Effector memory CD8-positive, alpha-beta T cell (primary cell): ENCODE results near the gene ABCC9.
"Not testable (repeated sequence)": the region's sequence is repeated elsewhere in the genome, so short reads cannot be mapped to it uniquely, and the experiment has no call there.

Experiments used
- ATAC-seq: fragments of 150-1000 bp; cut with Tn5 transposase; replicated peaks from 2 replicates; pipeline ENCODE4 v1.10.0; 2021; ENCODE audit warnings: mild to moderate bottlenecking, moderate library complexity
- DNase-seq, 3 experiments: peaks; one replicate each; pipeline ENCODE4 v3.0.0; 2021
- H3K27ac Mint-ChIP-seq, 2 donors: one replicate each; pipeline ENCODE4 v1.8.0; 2022; ENCODE audit warnings: mild to moderate bottlenecking in 2 of 2, mixed read lengths in 2 of 2, moderate library complexity in 2 of 2
- H3K27me3 Mint-ChIP-seq, 2 donors: one replicate each; pipeline ENCODE4 v1.8.0; 2022; ENCODE audit warnings: mixed read lengths in 2 of 2
- H3K36me3 Mint-ChIP-seq: one replicate; pipeline ENCODE4 v1.8.0; 2022; ENCODE audit warnings: mild to moderate bottlenecking, moderate library complexity, mixed read lengths; ENCODE audit not compliant: insufficient read depth
- H3K4me1 Mint-ChIP-seq, 2 donors: one replicate each; pipeline ENCODE4 v1.8.0; 2022; ENCODE audit warnings: low read depth in 2 of 2, mixed read lengths in 2 of 2
- H3K4me3 Mint-ChIP-seq, 2 donors: one replicate each; pipeline ENCODE4 v1.8.0; 2022; ENCODE audit warnings: mild to moderate bottlenecking in 2 of 2, mixed read lengths in 2 of 2, moderate library complexity in 2 of 2
- H3K9me3 Mint-ChIP-seq, 2 donors: one replicate each; pipeline ENCODE4 v1.8.0; 2022; ENCODE audit warnings: mixed read lengths in 2 of 2

ABCC9 gene

DNA sequence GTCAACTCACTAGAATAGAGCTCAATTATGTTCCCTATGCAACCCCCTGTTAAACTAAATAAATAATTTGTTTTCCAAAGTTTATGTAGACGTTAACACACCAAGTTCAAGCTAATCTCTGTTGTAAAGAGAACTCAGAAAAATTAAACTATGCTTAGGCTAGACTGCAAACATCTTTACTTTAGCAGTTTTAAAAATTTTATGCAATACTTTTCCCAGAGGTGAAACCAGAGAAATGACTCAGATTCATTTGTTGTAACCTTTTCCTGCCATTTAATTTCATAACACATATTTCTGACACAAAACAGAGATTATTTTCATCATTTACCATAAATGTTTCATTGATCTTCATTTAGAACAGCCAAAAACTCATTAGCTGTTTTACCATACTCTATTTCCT lies 27.4 kb downstream of the ABCC9 start:
- Mint-ChIP-seq H3K4me1 (no peaks in the 10 kb centered on the region), H3K27me3 (no peaks in the 10 kb centered on the region), H3K9me3 (no peaks in the 10 kb centered on the region), H3K36me3 (no peaks in the 10 kb centered on the region), H3K4me3 (no peak overlapping the region), H3K27ac (no peak overlapping the region)
- ATAC-seq (no peak), DNase-seq (no peak)

DNA sequence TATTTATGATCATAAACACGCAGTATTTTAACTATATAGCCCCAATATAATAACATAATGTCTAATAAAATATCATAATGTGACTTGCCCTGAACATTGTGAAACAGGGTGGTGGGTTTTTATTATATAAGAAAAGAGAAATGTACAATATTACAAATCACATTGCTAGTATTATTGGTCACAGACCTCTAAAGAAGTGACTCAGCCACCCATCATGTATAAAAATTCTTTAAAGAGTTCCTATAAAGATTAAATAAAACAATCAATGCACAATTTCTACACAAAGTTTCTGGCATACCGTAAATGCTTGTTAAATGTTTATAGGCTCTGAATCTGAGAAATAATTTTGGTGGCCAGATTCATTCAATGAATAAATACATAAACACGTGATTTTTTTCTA lies 28.9 kb downstream of the ABCC9 start:
- DNase-seq, result no peak
- no peaks in the 10 kb centered on the region for H3K27me3 Mint-ChIP-seq
- no peak overlapping the region for H3K27ac Mint-ChIP-seq
- H3K4me1 Mint-ChIP-seq, result no peaks in the 10 kb centered on the region
- H3K9me3 Mint-ChIP-seq, result no peaks in the 10 kb centered on the region
- ATAC-seq, result no peak
- H3K36me3 Mint-ChIP-seq, result no peaks in the 10 kb centered on the region
- no peak overlapping the region for H3K4me3 Mint-ChIP-seq

DNA sequence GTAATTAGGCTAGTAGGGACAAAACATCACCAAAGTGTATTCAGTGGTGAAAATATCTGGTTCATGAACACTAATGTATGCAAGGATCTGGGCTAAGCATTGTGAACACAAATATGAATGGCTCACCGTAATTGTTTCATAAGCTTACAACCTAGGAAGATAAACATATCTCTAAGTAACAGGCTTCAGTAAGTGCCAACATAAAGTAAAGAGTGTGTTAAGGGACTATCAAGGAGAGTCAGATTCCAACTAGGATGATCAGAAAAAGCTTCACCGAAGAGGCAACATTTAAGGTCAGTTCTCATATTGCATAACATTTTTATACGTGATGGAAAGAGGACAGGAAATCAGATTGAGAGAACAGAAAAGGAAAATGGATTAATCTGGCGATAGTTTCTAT lies 29.4 kb downstream of the ABCC9 start:
- Mint-ChIP-seq H3K27me3 (no peaks in the 10 kb centered on the region), H3K9me3 (no peaks in the 10 kb centered on the region), H3K36me3 (no peaks in the 10 kb centered on the region), H3K4me1 (no peaks in the 10 kb centered on the region), H3K4me3 (no peak overlapping the region), H3K27ac (no peak overlapping the region)
- ATAC-seq (no peak), DNase-seq (no peak)

DNA sequence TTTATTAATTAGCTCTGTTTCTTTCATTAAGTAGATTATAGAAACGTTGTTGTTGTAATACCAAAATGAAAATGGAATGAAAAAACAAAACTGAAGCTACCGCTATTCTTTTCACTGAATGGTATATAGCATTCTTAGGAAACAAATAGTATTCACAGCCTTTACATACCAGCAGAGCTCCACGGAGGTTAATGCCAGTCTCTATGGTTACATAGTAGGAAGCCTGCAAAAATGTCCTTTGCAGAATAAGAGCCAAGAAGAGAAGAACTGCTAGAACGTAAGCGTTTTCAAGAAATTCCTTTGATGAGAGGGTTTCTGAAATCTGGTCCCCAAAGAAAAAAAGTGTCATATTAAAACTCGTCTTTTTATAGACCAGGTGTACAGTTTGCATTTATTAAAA lies 30.6 kb downstream of the ABCC9 start:
- H3K36me3 Mint-ChIP-seq, result no peaks in the 10 kb centered on the region
- H3K27me3 Mint-ChIP-seq, result no peaks in the 10 kb centered on the region
- DNase-seq (no peak), ATAC-seq (no peak)
- no peak overlapping the region for H3K27ac Mint-ChIP-seq
- H3K4me1 Mint-ChIP-seq, result no peaks in the 10 kb centered on the region
- H3K4me3 Mint-ChIP-seq, result no peak overlapping the region
- no peaks in the 10 kb centered on the region for H3K9me3 Mint-ChIP-seq

DNA sequence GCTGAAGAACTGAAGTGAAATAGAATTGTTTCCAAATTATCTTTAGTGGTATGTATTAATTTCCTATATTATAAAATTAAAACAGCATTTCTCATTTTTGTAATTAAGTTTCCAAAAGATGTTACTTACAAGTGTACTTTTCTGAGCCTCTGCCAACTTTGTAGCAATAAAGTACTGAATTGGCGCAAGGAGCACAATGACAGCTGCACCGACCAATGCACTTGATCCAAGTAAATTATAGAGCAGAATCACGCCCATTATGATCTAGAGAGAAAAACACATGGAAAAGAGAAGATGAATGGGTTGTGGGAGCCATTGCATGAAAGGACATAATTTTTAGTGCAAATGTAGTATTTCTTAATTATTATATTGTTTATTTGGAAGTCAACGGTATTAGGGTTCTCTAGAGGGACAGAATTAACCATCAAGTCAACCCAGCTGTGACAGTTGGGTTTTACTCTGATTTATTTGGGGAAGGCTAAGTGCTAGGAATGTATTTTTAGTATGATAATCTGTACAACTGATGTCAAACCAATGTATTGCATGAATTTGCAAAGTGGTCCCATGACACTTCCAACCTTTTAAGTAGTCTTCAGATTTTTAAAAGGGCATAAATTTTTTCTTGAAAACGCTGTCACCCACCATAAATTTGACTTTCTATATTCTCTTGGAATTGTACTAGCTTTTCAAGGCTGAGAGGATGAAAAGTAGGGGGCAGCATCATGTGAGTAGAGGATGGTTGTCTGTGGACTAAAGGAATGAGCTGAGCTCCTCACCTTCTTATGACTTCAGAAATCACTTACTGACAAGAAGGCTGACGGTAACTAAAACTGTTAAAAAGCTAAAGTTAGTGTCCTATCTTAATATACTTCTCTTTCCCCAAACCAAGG lies 33.0 kb downstream of the ABCC9 start:
- no peak overlapping the region for H3K27ac Mint-ChIP-seq
- H3K36me3 Mint-ChIP-seq, result no peaks in the 10 kb centered on the region
- no peaks in the 10 kb centered on the region for H3K27me3 Mint-ChIP-seq

DNA sequence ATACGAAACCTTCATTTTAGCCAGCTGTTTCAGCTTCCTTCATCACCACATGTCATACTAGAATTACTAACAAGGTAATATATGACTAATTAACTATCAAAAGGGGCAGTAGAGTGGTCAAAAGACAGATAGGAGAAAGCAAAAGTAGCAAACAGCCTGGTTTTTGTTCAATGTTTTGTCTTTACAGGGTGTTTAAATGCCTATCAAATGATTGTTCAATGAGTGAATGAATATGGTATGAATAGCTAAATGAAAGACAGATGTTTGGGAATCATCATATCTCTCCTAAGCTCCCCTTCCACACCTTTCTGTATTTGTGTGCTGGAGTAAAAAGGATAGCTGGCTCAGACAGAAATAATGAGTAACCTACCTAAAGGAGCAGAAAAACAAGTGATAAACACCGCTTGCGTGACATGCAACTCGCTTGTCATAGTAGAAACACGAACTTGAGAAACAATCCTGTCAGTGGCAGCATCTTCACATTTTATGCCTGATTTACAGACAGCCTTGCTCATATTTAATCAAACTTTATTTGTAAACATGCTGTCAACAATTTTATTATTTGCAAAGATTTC lies 34.2 kb downstream of the ABCC9 start:
- Mint-ChIP-seq H3K27ac (no peak overlapping the region), H3K9me3 (no peaks in the 10 kb centered on the region), H3K4me1 (no peaks in the 10 kb centered on the region), H3K36me3 (no peaks in the 10 kb centered on the region), H3K27me3 (no peaks in the 10 kb centered on the region), H3K4me3 (no peak overlapping the region)
- no peak for ATAC-seq
- DNase-seq, result no peak

More for the DNA sequence above, 33.0 kb downstream of the ABCC9 start:
- no peaks in the 10 kb centered on the region for H3K9me3 Mint-ChIP-seq
- ATAC-seq, result no peak
- H3K4me3 Mint-ChIP-seq, result no peak overlapping the region
- H3K4me1 Mint-ChIP-seq, result no peaks in the 10 kb centered on the region
- no peak for DNase-seq

DNA sequence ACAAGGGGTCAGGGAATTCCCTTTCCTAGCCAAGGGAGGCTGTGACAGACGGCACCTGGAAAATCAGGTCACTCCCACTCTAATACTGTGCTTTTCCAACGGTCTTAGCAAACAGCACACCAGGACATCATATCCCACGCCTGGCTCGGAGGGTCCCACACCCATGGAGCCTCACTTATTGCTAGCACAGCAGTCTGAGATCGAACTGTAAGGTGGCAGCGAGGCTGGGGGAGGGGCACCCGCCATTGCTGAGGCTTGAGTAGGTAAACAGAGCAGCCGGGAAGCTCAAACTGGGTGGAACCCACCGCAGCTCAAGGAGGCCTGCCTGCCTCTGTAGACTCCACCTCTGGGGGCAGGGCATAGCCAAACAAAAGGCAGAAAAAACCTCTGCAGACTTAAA lies 41.7 kb downstream of the ABCC9 start:
- peaks cover 0 to 15% of the 10 kb centered on the region in 2 donors for H3K27me3 Mint-ChIP-seq
- not testable (repeated sequence) for H3K4me1 Mint-ChIP-seq, H3K9me3 Mint-ChIP-seq, DNase-seq, H3K36me3 Mint-ChIP-seq, H3K27ac Mint-ChIP-seq, H3K4me3 Mint-ChIP-seq, ATAC-seq

DNA sequence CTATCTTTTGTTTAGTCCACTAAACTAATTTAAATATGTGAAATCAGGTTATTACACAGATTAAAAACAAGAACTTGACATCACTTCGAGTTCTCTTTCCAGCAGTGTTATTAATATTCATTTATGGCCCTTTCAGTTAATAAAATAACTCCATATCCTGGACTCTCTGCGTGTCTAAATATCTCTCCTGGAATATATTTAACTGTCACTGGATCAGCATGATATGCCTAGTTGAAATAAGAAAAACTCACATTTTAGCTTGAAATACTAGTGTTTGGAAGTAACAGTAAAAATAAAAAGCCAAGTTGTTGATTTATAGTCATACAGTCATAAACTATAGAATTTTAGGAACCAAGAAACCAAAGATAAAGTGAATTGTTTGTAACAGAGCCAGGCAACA lies 45.6 kb downstream of the ABCC9 start:
- Mint-ChIP-seq H3K4me1 (no peaks in the 10 kb centered on the region), H3K27ac (no peak overlapping the region), H3K27me3 (peaks cover 0 to 6% of the 10 kb centered on the region in 2 donors), H3K36me3 (no peaks in the 10 kb centered on the region), H3K4me3 (no peak overlapping the region), H3K9me3 (peaks cover 0 to 3% of the 10 kb centered on the region in 2 donors)
- DNase-seq, result no peak
- ATAC-seq, result no peak

DNA sequence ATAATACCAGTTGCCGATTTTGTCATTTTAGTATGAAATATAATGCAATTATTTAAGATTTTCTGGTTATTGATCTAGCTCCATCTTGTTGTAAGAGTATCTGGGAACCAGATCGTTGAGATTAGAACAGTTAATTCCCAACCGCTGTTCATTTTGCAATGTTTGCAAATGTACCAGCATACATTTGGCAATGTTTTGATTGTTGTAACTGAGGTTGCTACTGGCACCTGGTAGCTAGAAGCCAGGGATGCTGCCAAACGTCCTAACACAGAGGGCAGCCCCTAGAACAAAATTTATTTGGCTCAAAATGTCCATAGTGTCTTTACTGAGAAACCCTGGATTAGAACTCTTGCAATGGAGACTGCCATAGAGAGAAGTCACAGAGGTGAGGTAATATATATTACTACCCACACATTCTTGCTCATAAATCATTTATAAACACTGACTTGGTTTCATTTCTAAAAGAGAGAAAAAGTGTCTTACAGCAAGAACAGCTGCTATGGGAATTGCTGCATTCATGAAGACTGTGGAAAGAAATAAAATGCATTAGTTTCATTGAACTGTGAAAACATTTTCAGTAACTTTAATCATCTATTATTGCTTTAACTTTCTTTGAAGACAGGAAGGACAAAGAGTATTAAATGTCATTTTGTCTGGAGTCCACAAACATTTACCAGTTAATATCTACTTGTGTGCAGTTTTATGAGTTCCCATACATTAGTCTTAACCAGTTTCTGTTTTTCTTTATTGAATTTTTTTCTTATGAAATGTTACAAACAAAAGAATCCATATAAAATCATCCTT lies 46.2 kb downstream of the ABCC9 start:
- DNase-seq (no peak), ATAC-seq (no peak)
- H3K4me3 Mint-ChIP-seq, result no peak overlapping the region
- H3K9me3 Mint-ChIP-seq, result peaks cover 0 to 7% of the 10 kb centered on the region in 2 donors
- H3K27me3 Mint-ChIP-seq, result peaks cover 0 to 5% of the 10 kb centered on the region in 2 donors
- no peaks in the 10 kb centered on the region for H3K4me1 Mint-ChIP-seq
- no peak overlapping the region for H3K27ac Mint-ChIP-seq
- no peaks in the 10 kb centered on the region for H3K36me3 Mint-ChIP-seq

DNA sequence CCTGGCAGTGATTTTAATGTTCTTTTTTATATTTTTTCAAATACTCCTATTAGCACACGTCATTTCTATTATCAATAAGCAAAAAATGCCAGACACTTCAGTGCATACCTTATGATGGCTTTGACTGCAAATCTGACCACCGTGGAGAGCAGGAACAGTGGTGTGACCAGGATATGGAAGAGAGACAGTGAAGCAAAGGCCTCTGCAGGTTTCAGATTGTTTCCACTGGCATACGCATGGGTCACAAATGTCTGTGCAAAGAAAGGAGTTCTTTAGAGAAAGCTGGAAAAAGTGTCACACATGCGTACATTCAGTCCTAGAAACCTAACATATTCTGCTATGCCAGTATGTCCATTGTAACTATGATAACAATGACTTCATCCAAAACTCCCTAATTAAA lies 47.3 kb downstream of the ABCC9 start:
- H3K36me3 Mint-ChIP-seq, result no peaks in the 10 kb centered on the region
- DNase-seq (no peak), ATAC-seq (no peak)
- H3K4me3 Mint-ChIP-seq, result no peak overlapping the region
- H3K27me3 Mint-ChIP-seq, result peaks cover 0 to 5% of the 10 kb centered on the region in 2 donors
- H3K9me3 Mint-ChIP-seq, result peaks cover 0 to 9% of the 10 kb centered on the region in 2 donors
- H3K4me1 Mint-ChIP-seq, result no peaks in the 10 kb centered on the region
- no peak overlapping the region for H3K27ac Mint-ChIP-seq

DNA sequence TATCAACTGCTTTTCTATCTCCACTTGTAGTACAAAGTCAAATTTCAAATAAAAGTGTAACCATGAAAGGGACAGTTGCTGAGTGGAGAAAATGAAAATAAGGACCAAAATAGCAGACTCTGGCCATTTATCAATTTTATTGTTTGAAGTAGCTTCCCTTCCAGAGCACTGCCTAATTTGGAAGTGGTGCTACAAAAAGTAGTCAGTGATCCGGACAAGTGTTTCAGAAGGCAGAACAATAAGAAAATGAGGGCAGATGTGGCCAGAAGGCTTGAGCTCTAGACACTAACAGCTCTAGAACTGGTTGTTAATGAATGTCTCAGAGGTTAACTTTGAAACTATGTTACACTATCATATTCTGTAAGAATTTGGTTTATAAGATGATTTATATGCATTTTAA lies 48.9 kb downstream of the ABCC9 start:
- Mint-ChIP-seq H3K9me3 (peaks cover 0 to 7% of the 10 kb centered on the region in 2 donors), H3K27ac (no peak overlapping the region), H3K4me1 (no peaks in the 10 kb centered on the region), H3K36me3 (no peaks in the 10 kb centered on the region), H3K4me3 (no peak overlapping the region), H3K27me3 (peaks cover 0 to 5% of the 10 kb centered on the region in 2 donors)
- no peak for ATAC-seq
- DNase-seq, result no peak

DNA sequence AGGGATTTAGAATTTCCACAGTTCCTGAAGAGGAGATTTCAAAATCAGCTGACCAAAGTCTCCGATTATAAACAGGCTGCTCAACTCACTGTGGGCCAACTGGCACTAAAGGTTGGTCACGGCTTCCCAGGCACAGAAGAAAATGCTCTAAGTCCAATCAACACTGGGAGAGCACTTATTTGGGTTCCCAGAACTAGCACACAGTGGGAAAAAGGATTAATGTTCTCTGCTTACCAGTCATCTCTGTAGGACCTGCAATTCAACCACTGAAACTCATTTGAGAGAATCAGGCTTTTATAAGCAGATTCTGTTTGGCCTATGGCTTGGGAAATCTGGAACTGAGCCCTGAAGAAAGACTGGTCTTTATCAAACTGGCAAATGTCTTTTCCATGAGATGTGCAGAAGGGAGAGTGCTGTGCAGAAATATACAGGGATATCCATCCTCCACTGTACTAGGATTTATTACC lies 49.4 kb downstream of the ABCC9 start:
- no peak overlapping the region for H3K27ac Mint-ChIP-seq

DNA sequence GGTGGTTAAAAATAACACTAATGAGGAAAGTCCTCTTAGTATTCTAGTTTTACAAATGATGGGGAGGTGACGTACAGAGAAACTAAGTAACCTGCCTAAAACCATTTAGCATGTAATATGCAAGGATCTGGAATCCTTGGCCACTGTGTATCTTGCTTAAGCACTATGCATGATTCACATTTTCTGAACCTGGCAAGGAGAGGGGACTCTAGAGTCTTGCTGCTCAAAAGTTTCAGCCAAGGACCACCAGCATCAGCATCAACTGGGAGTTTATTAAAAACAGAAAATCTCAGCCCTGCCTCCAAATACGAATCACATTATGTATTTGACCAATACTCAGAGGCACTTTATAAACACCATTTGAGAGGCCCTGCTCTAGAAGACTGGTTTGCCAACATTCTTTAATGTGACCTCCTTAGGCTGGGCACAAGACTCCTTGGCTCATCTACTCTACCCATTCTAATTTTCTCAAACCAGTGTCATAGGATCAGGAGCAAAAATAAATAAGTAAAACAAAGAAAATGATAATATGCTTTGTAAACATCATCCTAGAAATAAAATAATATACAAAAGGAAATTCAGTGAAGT lies 52.9 kb downstream of the ABCC9 start:
- Mint-ChIP-seq H3K27me3 (peaks cover 0 to 11% of the 10 kb centered on the region in 2 donors), H3K9me3 (peaks cover 0 to 5% of the 10 kb centered on the region in 2 donors), H3K36me3 (no peaks in the 10 kb centered on the region), H3K27ac (no peak overlapping the region), H3K4me3 (no peak overlapping the region), H3K4me1 (no peaks in the 10 kb centered on the region)
- DNase-seq, result no peak
- no peak for ATAC-seq

More for the DNA sequence above, 49.4 kb downstream of the ABCC9 start:
- ATAC-seq (no peak), DNase-seq (no peak)
- Mint-ChIP-seq H3K9me3 (peaks cover 0 to 5% of the 10 kb centered on the region in 2 donors), H3K27me3 (peaks cover 0 to 5% of the 10 kb centered on the region in 2 donors), H3K4me3 (no peak overlapping the region), H3K4me1 (no peaks in the 10 kb centered on the region), H3K36me3 (no peaks in the 10 kb centered on the region)
